Measurements from ENCODE around the gene PTPRN2.
"Not testable (repeated sequence)": the region's sequence is repeated elsewhere in the genome, so short reads cannot be mapped to it uniquely, and the experiment has no call there.

Gene PTPRN2

DNA sequence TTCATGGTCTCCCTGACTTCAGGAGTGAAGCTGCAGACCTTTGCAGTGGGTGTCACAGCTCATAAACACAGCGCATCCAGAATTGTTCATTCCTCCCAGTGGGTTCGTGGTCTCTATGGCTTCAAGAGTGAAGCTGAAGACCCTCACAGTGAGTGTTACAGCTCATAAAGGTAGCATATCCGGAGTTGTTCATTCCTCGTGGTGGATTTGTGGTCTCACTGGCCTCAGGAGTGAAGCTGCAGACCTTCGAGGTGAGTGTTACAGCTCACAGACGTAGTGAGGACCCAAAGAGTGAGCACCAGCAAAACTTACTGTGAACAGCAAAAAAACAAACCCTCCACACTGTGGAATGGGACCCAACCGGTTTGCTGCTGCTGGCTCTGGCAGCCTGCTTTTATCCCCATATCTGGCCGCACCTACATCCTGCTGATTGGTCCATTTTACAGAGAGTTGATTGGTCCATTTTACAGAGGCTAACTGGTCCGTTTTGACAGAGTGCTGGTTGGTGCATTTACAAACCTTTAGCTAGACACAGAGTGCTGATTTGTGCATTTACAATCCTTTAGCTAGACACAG lies 308.8 kb downstream of the PTPRN2 start:
- DNase-seq (ENCODE audit: low read depth), result no peak

DNA sequence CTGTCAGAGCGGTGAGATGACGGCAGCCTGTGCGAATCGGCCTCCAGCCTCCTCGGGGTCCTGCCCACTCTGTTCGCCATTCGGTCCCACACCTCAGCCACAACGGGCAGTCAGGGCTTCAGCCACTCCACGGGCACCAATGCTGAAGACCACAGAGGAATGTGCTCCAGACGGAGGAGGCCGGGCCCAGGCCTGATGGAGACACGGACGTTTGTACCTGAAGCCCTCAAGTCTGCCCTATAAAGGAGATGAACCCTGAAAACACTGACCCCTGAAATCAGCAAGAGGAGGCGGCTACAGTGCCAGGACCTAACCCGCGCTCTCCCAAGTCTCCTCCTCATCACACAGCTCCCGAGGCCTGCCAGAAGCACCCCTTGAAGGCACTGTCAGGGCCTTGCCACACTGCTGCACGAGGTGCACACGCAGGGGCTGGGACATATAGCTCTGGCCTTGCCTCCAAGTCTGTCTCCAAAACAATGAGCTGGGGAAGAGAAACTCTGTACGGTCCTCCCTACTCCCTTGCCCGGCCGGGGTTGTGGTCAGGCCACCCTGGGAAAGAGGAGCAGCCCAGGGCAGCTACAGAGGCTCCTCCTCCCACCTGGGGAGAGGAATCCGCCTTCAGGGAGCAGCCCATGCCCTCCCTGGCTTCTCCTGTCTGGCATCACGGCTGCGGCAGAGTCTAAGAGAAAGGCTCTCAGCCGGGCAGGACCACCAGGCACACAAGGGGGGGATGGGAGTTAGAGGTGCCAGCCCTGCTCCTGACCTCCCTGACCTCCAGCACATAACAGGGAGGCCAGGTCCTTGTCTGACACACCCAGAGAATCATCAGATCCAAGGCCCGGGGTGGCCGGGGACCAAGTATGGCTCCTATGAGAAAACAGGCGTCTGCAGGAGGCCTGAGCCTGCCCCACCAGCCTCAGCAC lies 310.1 kb downstream of the PTPRN2 start:
- DNase-seq (ENCODE audit: low read depth), result no peak

DNA sequence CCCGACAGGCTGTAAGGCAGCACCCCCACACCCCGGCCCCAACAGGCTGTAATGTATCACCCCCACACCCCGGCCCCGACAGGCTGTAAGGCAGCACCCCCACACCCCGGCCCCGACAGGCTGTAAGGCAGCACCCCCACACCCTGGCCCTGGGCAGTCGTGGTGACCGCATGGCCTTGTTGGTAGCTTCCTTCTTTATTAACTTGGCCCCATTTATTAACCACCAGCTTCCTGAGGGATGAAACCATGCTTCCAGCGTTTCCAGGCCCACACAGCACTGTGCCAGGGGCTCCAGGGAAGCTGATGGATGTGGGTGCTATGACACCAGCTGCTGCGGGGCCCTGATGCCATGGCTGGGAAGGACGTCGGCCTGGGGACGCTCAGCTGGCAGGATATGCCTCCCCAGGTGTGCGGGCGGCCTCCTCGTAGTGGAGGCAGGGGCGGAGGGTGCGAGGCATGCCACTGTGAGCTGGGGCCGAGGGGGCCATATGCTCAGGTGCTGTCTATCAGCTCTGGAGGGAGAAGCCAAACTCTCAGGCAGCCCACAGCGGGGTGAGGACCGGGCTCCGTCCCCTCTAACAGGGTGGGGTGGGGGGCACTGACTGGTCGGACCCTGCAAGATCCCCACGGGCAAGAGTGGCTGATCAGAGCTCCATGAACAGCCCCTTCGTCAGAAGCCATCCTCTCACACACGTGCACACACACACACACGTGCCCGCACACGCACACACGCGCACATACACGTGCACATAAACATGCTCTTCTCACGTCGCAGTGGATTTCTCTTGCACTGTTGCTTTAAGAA lies 311.0 kb downstream of the PTPRN2 start:
- no peak for DNase-seq (ENCODE audit: low read depth)

DNA sequence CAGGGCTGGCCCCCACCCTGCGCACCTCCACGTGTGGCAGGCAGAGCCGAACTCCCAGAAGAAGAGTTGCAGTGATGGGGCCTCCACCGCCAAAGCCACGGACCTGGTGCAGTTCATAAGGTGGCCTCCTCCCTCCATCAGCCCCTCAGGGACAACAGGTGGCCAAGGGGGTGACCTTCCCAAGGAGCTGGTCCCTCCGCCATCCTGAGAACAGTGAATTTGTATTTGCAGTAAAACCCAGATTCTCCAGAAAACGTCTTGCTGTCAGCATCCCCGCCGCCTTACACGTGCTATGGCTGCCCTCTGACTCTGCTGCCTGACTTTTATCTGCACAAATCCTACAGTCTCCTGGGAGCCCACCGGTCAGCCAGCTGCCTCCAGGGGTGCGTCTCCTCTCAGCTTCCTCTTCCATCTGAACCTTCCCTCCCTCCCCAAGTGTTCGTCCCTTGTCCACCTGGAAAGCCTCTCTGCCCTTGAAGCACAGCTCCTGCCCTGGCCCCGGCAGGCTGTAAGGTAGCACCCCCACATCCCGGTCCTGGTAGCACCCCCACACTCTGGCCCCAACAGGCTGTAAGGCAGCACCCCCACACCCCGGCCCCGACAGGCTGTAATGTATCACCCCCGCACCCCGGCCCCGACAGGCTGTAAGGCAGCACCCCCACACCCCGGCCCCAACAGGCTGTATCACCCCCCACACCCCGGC lies 311.8 kb downstream of the PTPRN2 start:
- DNase-seq (ENCODE audit: low read depth), result no peak

DNA sequence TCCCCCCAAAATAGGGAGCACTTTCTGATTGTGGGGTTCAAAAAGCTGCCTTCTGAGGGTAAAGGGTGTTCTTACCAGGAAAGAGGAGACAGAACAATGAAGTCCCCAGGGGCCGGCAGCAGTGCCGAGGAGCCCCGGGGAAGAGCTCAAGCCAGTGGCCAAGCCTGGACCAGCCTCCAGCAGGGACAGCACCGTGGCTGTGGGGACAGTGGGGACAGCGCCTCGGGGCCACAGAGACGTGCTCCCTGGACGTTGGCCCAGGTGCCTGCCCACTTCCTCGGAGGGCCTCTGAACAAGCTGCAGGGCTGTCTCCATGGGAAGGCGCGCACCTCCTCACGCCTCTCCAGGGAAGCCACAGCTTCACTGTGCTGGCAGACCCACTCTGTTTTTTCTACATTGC lies 312.6 kb downstream of the PTPRN2 start:
- DNase-seq (ENCODE audit: low read depth), result no peak

DNA sequence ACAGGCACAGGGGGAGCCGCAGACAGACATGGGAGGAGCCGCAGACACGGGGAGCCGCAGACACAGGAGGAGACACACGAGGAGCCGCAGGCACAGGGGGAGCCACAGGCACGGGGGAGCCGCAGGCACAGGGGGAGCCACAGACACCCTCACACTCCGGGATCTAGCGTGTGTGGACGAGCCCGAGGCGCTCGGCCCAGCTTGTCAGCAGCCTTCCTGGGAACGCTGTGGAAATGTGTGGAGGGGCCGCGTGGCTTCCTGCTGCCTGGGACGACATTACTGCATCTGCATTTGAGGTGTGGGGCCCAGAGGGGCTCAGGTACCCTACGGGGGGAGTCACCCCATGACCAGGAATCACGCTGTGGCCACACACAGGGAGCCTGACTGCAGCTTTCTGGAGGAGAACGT lies 313.2 kb downstream of the PTPRN2 start:
- DNase-seq (ENCODE audit: low read depth), result no peak

DNA sequence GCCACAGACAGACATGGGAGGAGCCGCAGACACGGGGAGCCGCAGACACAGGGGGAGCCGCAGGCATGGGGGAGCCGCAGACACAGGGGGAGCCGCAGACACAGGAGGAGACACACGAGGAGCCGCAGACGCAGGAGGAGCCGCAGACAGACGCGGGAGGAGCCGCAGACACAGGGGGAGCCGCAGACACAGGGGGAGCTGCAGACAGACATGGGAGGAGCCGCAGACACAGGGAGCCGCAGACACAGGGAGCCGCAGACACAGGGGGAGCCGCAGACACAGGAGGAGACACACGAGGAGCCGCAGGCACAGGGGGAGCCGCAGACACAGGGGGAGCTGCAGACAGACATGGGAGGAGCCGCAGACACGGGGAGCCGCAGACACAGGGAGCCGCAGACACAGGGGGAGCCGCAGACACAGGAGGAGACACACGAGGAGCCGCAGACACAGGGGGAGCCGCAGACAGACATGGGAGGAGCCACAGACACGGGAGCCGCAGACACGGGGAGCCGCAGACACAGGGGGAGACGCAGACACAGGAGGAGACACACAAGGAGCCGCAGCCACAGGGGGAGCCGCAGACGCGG lies 313.8 kb downstream of the PTPRN2 start:
- not testable (repeated sequence) for DNase-seq (ENCODE audit: low read depth)

DNA sequence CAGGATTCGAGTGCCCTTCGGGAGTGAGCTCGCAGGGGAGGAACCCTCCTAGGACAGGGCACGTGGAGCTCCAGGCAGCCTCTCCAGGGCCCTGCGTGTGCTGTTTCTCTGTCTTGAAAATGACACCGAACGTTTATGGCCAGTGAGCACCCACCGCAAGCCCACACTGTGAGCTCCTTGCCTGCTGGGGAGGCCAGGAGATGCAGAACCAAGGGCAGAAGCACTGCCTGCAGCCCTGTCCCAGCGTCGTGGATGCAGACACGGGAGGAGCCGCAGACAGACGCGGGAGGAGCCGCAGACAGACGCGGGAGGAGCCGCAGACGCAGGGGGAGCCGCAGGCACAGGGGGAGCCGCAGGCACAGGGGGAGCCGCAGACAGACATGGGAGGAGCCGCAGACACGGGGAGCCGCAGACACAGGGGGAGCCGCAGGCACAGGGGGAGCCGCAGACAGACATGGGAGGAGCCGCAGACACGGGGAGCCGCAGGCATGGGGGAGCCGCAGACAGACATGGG lies 314.4 kb downstream of the PTPRN2 start:
- no peak for DNase-seq (ENCODE audit: low read depth)

DNA sequence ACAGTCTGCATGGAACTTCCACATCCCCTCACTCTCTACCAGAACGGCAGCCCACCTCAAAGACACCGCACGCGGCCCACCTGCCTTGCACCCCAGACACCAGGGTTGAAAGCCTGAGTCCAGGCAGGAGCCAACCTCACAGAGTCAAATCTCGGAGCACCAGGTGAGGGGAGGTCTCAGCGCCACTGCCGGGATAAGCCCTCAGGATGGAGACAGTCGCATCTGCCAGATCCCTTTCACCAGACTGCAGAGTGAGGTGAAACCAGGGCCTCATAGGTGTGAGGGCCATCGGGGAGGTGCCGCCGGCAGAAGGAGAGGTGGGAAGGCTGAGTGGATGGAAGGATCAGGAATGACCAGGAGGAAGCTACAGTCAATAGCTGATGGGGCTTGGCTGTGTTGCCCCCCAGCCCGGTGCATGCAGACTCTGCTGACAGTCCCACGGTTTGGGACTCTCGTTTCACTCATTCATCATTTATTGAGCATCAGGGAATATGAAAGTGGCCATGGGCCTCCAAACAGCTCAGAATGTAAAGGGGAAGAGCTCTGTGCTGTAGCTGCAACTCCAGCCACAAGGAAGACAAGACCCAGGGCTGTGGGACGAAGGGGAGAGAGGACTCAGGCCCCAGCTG lies 315.0 kb downstream of the PTPRN2 start:
- no peak for DNase-seq (ENCODE audit: low read depth)

DNA sequence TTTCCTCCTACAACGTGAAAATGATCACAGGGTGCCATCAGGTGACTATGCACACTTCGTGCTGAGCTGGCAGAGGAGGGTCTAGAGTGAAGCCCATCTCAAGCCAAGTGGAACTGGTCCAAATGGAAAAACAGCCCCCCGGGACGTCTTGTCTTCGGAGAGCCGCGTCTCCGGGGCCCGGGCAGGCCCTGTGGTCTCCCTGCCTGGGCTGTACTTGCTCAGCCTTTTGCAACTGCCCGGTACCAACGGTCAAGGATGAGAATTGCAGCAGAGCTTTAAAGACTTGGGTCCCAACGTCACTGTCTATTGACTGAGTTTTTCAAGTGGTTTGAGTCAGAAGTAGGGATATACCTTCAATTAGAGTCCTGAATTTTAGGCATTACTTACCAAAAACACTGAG lies 315.5 kb downstream of the PTPRN2 start:
- no peak for DNase-seq (ENCODE audit: low read depth)

DNA sequence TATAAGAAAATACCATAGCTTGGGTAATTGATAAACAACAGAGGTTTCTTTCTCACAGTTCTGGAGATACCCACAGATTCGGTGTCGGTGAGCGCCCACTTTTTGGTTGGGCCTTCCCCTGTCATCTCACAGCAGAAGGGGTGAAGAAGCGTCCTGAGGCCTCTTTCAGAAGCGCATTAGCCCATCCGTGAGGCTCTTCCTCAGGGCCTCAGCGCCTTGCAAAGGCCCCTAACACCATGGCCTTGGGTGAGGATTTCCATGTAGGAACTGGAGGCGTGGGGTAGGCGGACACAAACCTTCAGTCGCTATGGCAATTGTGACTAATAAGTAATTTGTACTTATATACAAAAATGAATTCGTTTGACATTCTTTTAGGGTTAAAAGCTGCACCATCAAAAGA lies 316.0 kb downstream of the PTPRN2 start:
- no peak for DNase-seq (ENCODE audit: low read depth)

DNA sequence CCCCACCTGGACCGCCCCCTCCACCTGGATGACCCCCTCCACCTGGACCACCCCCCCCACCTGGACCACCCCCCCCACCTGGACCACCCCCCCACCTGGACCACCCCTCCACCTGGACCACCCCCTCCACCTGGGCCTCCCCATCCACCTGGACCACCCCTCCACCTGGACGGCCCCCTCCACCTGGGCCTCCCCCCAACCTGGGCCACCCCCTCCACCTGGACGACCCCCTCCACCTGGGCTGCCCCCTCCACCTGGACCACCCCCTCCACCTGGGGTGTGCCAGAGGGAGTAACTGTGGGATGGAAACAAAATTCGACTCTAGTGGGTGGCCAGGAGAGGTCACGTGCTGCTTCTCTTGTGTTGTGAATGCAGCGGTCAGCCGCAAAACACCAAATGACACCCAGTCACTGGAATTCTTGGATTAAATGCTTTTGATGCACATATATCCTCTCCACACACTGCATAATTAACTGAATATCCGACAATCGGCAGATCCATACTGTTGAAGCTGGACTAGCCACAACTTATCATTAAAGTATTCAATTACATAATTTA lies 316.7 kb downstream of the PTPRN2 start:
- DNase-seq (ENCODE audit: low read depth), result no peak

DNA sequence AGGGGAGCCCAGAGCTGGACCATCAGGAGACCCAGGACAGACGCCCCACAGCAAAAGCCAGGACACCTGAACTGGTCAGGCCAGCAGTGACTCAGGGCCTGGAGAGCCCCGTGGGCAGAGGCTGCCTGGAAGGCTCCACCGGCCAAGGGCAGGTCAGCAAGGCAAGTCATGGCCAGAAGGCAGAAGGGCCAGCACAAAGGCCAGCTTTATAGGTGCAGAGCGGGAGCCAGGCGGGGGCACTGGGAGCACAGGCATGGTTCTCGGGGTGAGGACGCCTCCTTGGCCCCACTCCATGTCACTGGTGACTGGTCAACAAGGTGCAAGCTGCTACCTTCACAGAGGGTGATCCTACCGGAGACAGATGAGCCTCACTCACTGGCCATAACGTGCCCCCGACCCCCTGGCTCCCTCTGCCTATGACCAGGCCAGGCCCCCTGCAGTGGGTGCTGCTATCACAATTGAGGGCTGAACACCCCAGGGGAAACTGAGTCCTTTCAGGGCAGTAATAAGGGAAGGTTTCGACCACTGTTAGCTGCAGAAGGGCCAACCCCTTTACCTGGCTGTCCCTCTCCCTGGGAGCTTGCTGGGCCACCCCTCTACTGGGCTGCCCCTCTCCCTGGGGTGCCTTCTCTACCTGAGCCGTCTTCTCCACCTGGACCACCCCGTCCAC lies 317.4 kb downstream of the PTPRN2 start:
- no peak for DNase-seq (ENCODE audit: low read depth)

DNA sequence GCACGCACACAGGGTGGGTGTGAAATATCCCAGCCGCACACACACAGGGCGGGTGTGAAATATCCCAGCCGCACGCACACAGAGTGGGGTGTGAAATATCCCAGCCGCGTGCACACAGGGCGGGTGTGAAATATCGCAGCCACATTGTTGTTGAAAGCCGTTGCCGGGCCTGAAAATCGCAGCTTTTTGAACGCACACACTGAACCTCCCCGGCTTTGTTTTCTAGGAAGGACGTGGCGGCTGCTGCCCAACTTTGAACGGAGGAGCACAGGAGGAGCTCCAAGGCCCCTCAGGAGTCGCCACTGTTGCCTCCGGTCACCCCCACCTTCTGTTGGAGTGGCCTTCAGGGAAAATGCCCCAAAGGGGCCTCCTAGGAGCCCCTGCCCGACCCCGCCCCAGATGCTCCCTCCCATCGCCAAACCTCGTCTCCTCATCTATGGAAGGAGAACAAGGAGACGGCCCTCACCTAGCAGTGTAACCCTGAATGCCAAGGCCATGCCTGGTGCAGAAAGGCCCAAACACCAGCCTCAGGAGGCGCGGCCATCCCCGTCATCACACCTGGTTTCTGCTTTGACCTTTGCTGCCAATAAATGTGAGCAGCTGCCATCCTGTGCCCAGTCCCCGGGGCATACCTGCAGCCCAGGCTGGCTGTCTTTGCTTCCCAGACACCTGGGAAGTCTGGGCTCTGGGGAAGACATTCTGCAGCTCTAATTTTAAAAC lies 318.6 kb downstream of the PTPRN2 start:
- DNase-seq (ENCODE audit: low read depth), result no peak

DNA sequence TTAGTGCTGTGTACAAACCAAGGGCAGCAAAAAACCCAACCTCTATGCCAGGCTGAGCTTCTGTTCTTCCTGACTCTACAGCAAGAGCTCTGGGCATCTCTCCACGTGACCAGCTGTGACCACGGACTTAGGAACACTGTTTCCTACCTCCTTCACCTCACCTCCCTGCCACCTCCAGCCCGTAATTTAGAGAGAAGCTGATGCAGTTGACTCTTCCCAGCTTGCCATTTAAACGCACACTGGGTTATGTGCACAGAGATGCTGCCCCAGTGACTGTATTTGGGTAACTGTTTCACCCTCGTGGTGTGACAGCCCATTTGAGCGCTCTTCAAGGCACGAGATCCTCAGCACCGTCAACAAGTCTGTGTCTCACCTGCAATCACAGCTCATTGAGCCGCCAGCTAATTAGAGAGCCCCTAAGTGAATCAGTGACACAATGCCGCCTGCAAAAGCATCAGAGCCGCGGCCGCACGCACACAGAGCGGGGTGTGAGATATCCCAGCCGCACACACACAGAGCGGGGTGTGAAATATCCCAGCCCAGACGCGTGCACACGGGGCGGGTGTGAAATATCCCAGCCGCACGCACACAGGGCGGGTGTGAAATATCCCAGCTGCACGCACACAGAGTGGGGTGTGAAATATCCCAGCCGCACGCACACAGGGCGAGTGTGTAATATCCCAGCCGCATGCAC lies 319.7 kb downstream of the PTPRN2 start:
- DNase-seq (ENCODE audit: low read depth), result no peak

DNA sequence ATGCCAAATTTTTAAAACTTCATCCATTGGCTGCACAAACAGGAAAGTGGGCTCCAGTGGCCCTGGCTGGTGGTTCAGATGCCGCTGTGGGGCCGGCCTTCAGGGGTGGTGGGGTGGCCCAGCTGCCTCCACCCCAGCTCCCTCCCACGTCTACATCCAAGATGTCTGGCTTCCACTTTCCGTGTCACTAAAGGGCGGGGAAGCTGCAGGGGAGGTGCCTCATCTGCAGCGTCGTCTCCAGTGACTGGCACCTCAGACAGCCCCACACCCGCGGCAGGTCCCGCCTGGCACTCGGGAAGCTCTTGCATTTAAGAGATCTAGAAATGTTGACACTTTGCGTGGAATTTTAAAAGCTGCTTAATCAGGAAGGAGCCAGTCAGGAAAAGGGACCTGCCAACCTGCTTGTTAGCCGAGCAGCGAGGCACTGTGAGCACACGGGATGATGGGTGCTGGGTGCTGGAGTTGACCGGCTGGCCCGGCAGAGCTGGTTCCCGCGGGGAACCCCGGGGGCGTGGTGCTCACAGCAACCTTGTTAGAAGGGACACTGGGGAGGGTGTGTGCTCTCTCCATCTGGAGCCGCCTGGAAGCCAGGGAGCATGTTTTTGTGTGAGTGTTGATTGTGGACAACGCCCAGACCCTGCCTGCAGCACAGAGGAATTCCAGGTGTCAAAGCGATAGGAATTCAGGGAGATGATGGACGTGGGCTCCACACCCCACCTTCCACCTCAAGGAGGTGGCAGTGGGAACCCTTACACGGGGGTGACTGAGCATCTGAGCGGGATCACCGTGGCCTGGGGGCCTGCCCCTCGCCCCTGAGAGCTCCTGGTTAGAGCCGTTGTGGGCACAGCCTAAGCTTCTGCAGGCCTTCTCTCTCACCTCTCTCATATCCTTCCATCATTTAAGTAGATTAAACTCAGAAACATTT lies 320.5 kb downstream of the PTPRN2 start:
- no peak for DNase-seq (ENCODE audit: low read depth)

DNA sequence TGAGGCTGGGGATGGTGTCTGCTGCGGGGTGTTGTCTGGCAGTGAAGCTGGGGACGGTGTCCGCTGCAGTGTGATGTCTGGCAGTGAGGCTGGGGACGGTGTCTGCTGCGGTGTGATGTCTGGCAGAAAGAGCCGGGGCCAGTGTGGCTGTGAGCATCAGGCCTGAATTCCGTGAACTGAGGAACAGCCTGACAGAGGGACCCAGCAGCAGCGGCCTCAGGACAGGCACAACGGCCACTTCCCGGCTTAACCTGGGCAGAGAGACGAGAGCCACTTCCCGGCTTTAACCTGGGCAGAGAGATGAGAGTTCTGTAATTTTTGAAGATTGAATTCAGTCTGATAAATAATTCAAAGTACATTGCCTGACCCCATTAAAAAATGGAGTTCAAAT lies 321.2 kb downstream of the PTPRN2 start:
- no peak for DNase-seq (ENCODE audit: low read depth)

DNA sequence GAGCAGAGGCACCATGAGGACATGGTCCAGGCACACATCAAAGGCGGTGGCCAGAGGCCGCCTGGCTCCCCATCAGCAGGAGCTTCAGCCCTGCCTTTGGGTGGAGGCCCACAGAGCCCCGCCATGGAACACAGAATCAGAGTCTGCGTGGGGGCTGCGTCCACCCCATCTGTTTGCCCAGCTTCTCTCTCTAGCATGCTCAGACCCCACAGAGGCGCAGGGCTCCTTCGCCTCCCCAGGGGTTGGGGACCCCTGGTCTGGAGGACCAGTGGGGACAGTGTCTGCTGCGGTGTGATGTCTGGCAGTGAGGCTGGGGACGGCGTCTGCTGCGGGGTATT lies 321.9 kb downstream of the PTPRN2 start:
- DNase-seq (ENCODE audit: low read depth), result no peak
